Right atrium auricular region (tissue), 2 donors: ENCODE results near the gene ACOX2. TPM values are rescaled to one million over a fixed set of nuclear protein-coding genes. Genes with fewer than 3 reads are reported as not detected.

Experiments used
- DNase-seq: peaks from one replicate; pipeline ENCODE4 v3.0.0-alpha.2; 2019; ENCODE audit warnings: low spot score
- H3K27ac ChIP-seq, 2 donors: fragments of 200-600 bp; sonication (generic); 1 replicate in 1 of 2; 2 replicates in 1 of 2; pipeline ENCODE4 v1.5.1; 2016 to 2019
- H3K27me3 ChIP-seq, 2 donors: fragments of 200-600 bp; sonication (generic); one replicate each; pipeline versions ENCODE4 v1.5.1 to v1.6.0; 2017 to 2019
- H3K36me3 ChIP-seq: fragments of 200-600 bp; sonication (generic); one replicate; pipeline ENCODE4 v1.5.1; 2016
- H3K4me1 ChIP-seq, 2 donors: fragments of 200-600 bp; sonication (generic); one replicate each; pipeline versions ENCODE4 v1.5.1 to v1.6.0; 2017 to 2019
- H3K4me3 ChIP-seq, 2 donors: fragments of 200-600 bp; sonication (generic); 1 replicate in 1 of 2; 2 replicates in 1 of 2; pipeline ENCODE4 v1.5.1; 2017 to 2019; ENCODE audit warnings: mild to moderate bottlenecking in 1 of 2, moderate library complexity in 1 of 2
- H3K9me3 ChIP-seq, 2 donors: fragments of 200-600 bp; sonication (generic); one replicate each; pipeline ENCODE4 v1.5.1; 2019
- total RNA-seq, 2 donors: library from RNA; depleted of rRNA; stranded (reverse); fragments of >200 nt; gene quantifications; one replicate each; pipeline ENCODE4 v1.1.0, GENCODE V29; 2016
- TF ChIP-seq, protein P1 (sequence below), 2 donors: fragments of 200-600 bp; sonication (generic); IDR thresholded peaks; one replicate each; pipeline ENCODE4 v1.5.1; 2019; ENCODE audit warnings: antibody characterized with exemption in 2 of 2

The ACOX2 gene
- total RNA-seq, 2 donors from 2014 or later, result 11.5 to 30.2 TPM

GRCh38 chr3:58574682-58575081 lies 37.7 kb upstream of the ACOX2 start:
- no peak for DNase-seq
- Histone ChIP-seq H3K27ac (peak overlapping the region; percentile 80 to 83), H3K36me3 (no peaks in the 10 kb centered on the region), H3K4me1 (peaks cover 0 to 17% of the 10 kb centered on the region in 2 donors), H3K9me3 (no peaks in the 10 kb centered on the region), H3K27me3 (no peaks in the 10 kb centered on the region), H3K4me3 (peak overlapping the region; percentile 35 to 49)
- TF ChIP-seq, protein P1, sequence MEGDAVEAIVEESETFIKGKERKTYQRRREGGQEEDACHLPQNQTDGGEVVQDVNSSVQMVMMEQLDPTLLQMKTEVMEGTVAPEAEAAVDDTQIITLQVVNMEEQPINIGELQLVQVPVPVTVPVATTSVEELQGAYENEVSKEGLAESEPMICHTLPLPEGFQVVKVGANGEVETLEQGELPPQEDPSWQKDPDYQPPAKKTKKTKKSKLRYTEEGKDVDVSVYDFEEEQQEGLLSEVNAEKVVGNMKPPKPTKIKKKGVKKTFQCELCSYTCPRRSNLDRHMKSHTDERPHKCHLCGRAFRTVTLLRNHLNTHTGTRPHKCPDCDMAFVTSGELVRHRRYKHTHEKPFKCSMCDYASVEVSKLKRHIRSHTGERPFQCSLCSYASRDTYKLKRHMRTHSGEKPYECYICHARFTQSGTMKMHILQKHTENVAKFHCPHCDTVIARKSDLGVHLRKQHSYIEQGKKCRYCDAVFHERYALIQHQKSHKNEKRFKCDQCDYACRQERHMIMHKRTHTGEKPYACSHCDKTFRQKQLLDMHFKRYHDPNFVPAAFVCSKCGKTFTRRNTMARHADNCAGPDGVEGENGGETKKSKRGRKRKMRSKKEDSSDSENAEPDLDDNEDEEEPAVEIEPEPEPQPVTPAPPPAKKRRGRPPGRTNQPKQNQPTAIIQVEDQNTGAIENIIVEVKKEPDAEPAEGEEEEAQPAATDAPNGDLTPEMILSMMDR (IDR thresholded peaks at IDR 0.05), result no peak

- DNase-seq, result no peak
- TF ChIP-seq, protein P1 (IDR thresholded peaks at IDR 0.05), result no peak
- Histone ChIP-seq H3K9me3 (no peaks in the 10 kb centered on the region), H3K27me3 (no peaks in the 10 kb centered on the region), H3K4me3 (peak overlapping the region in 1 of 2 donors; percentile 49), H3K27ac (peak overlapping the region; percentile 80 to 83), H3K36me3 (no peaks in the 10 kb centered on the region), H3K4me1 (peaks cover 0 to 19% of the 10 kb centered on the region in 2 donors)
Measured at GRCh38 chr3:58574106-58574505, 37.1 kb upstream of the ACOX2 start.

DNA sequence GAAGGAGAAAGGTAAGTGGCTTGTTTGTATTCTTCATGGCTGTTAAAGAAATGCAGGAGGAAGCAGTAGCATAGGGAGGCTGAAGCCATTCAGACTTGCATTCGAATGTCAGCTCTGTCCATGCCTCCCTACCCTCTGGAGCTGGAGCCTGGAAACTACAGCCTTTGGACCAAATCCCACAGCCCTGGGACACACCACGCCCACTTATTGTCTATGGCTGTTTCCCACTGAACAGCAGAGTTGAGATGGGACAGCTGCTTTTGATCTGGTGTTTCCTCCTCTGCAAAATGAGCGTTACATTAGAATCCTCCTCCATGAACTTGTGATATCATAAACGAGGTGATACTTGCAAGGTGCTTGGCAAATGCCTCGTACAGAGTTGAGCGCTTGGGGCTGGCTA lies 36.6 kb upstream of the ACOX2 start:
- TF ChIP-seq, protein P1 (IDR thresholded peaks at IDR 0.05), result no peak
- no peak for DNase-seq
- Histone ChIP-seq H3K4me1 (peaks cover 0 to 24% of the 10 kb centered on the region in 2 donors), H3K27me3 (no peaks in the 10 kb centered on the region), H3K4me3 (peak overlapping the region in 1 of 2 donors; percentile 49), H3K9me3 (no peaks in the 10 kb centered on the region), H3K27ac (peak overlapping the region; percentile 80 to 83), H3K36me3 (no peaks in the 10 kb centered on the region)

GRCh38 chr3:58572634-58573230 lies 35.7 kb upstream of the ACOX2 start:
- Histone ChIP-seq H3K4me1 (peaks cover 0 to 20% of the 10 kb centered on the region in 2 donors), H3K27ac (peak overlapping the region; percentile 80 to 83)
- TF ChIP-seq, protein P1 (IDR thresholded peaks at IDR 0.05), result no peak

DNA sequence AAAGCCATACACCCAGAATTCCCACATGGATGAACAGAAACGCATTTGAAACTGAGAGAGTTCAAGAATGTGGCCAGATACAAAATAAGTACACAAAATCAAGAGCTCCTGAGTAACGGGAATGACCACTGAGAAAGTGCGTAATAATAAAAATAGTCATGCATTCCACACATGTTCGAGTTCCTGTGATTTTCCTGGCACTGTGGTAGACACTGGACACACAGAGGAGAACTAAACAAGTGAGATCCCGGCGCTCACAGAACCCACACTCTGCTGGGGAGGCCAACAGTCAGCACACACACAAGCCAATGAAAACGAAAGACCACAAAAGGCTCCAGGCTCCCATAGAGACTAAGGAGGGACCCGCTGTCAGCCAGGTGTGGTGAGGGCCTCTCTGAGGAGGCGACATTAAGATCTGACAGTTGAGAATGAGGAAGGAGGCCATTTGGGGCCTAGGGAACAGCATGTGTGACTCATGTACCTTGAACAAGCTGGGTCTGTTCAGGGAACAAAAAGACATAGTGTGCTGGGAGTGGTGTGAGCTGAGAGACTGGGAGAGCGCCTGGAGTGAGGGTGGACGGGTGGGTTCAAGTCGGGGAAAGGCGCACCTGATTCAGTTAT lies 35.1 kb upstream of the ACOX2 start:
- Histone ChIP-seq H3K4me1 (peaks cover 0 to 15% of the 10 kb centered on the region in 2 donors), H3K4me3 (no peak overlapping the region), H3K9me3 (no peaks in the 10 kb centered on the region), H3K36me3 (no peaks in the 10 kb centered on the region), H3K27me3 (no peaks in the 10 kb centered on the region), H3K27ac (peak overlapping the region in 1 of 2 donors; percentile 16)
- DNase-seq, result no peak
- TF ChIP-seq, protein P1 (IDR thresholded peaks at IDR 0.05), result no peak

More at GRCh38 chr3:58572634-58573230, 35.7 kb upstream of the ACOX2 start:
- no peaks in the 10 kb centered on the region for H3K27me3 ChIP-seq
- H3K4me3 ChIP-seq, result no peak overlapping the region
- no peaks in the 10 kb centered on the region for H3K9me3 ChIP-seq
- DNase-seq, result no peak
- no peaks in the 10 kb centered on the region for H3K36me3 ChIP-seq
